BLaER1 (cell line): Measurements from ENCODE around the gene TTLL7.

Experiments
- H3K27ac ChIP-seq: shearing (Covaris generic); formaldehyde crosslinking; 2 replicates; pipeline ENCODE4 v1.8.1; 2022
- H3K27me3 ChIP-seq: shearing (Covaris generic); formaldehyde crosslinking; 2 replicates; pipeline ENCODE4 v1.8.1; 2022
- H3K36me3 ChIP-seq: shearing (Covaris generic); formaldehyde crosslinking; 2 replicates; pipeline ENCODE4 v1.8.1; 2022
- H3K4me1 ChIP-seq: shearing (Covaris generic); formaldehyde crosslinking; 2 replicates; pipeline ENCODE4 v1.8.1; 2022
- H3K4me2 ChIP-seq: shearing (Covaris generic); formaldehyde crosslinking; 2 replicates; pipeline ENCODE4 v1.8.1; 2022
- H3K4me3 ChIP-seq: shearing (Covaris generic); formaldehyde crosslinking; 2 replicates; pipeline ENCODE4 v1.8.1; 2022
- H3K9ac ChIP-seq: shearing (Covaris generic); formaldehyde crosslinking; 2 replicates; pipeline ENCODE4 v1.8.1; 2022
- H3K9me3 ChIP-seq: shearing (Covaris generic); formaldehyde crosslinking; 2 replicates; pipeline ENCODE4 v1.8.1; 2022
- H4K20me1 ChIP-seq: shearing (Covaris generic); formaldehyde crosslinking; 2 replicates; pipeline ENCODE4 v1.8.1; 2022
- Cebpa-rat ChIP-seq: shearing (Covaris generic); IDR thresholded peaks from 2 replicates; pipeline ENCODE4 v1.8.1; 2022

The TTLL7 gene

GRCh38 chr1:84012018-84012417, 13.1 kb upstream of the TTLL7 start:
- no peak overlapping the region for H3K4me3 ChIP-seq
- no peaks in the 10 kb centered on the region for H3K27me3 ChIP-seq
- H3K27ac ChIP-seq: no peak overlapping the region
- no peak overlapping the region for H3K9ac ChIP-seq
- H4K20me1 ChIP-seq: no peaks in the 10 kb centered on the region
- TF ChIP-seq Cebpa-rat: no peak
- H3K4me1 ChIP-seq: no peaks in the 10 kb centered on the region
- no peak overlapping the region for H3K4me2 ChIP-seq
- no peaks in the 10 kb centered on the region for H3K36me3 ChIP-seq
- H3K9me3 ChIP-seq: no peaks in the 10 kb centered on the region

- Histone ChIP-seq H3K27ac (no peak overlapping the region), H4K20me1 (no peaks in the 10 kb centered on the region), H3K27me3 (no peaks in the 10 kb centered on the region), H3K4me1 (no peaks in the 10 kb centered on the region), H3K9ac (no peak overlapping the region), H3K36me3 (no peaks in the 10 kb centered on the region), H3K4me2 (no peak overlapping the region), H3K9me3 (no peaks in the 10 kb centered on the region), H3K4me3 (no peak overlapping the region)
- no peak for TF ChIP-seq Cebpa-rat
These were observed 11.2 kb upstream of the TTLL7 start for GRCh38 chr1:84010136-84010535.

GRCh38 chr1:84008631-84009030, 9.7 kb upstream of the TTLL7 start:
- Histone ChIP-seq H3K27ac (no peak overlapping the region), H3K9ac (no peak overlapping the region), H3K27me3 (no peaks in the 10 kb centered on the region), H4K20me1 (no peaks in the 10 kb centered on the region), H3K4me3 (no peak overlapping the region), H3K9me3 (no peaks in the 10 kb centered on the region), H3K4me1 (no peaks in the 10 kb centered on the region), H3K4me2 (no peak overlapping the region), H3K36me3 (no peaks in the 10 kb centered on the region)
- no peak for TF ChIP-seq Cebpa-rat

- Histone ChIP-seq H3K4me1 (no peaks in the 10 kb centered on the region), H3K27me3 (no peaks in the 10 kb centered on the region), H3K36me3 (no peaks in the 10 kb centered on the region), H4K20me1 (no peaks in the 10 kb centered on the region), H3K4me3 (no peak overlapping the region), H3K9me3 (no peaks in the 10 kb centered on the region), H3K4me2 (no peak overlapping the region), H3K27ac (no peak overlapping the region), H3K9ac (no peak overlapping the region)
- TF ChIP-seq Cebpa-rat: no peak
These were observed 7.7 kb upstream of the TTLL7 start for GRCh38 chr1:84006591-84006990.

- Histone ChIP-seq H3K27me3 (no peaks in the 10 kb centered on the region), H3K27ac (no peak overlapping the region), H4K20me1 (no peaks in the 10 kb centered on the region), H3K4me1 (no peaks in the 10 kb centered on the region), H3K36me3 (no peaks in the 10 kb centered on the region), H3K4me3 (no peak overlapping the region), H3K9me3 (peaks cover 13% of the 10 kb centered on the region), H3K9ac (no peak overlapping the region), H3K4me2 (no peak overlapping the region)
- no peak for TF ChIP-seq Cebpa-rat
These were observed 2.6 kb upstream of the TTLL7 start for GRCh38 chr1:84001501-84001900.

- Histone ChIP-seq H3K27me3 (no peaks in the 10 kb centered on the region), H3K9ac (no peak overlapping the region)
- no peak for TF ChIP-seq Cebpa-rat
These were observed 2.1 kb upstream of the TTLL7 start for GRCh38 chr1:84000954-84001495.

GRCh38 chr1:84000196-84000885, 1.4 kb upstream of the TTLL7 start:
- H3K4me1 ChIP-seq: no peaks in the 10 kb centered on the region
- H3K9me3 ChIP-seq: peaks cover 13% of the 10 kb centered on the region
- H3K9ac ChIP-seq: no peak overlapping the region
- no peak for TF ChIP-seq Cebpa-rat
- no peaks in the 10 kb centered on the region for H4K20me1 ChIP-seq
- no peaks in the 10 kb centered on the region for H3K36me3 ChIP-seq
- H3K4me3 ChIP-seq: no peak overlapping the region
- no peak overlapping the region for H3K27ac ChIP-seq
- H3K4me2 ChIP-seq: no peak overlapping the region
- no peaks in the 10 kb centered on the region for H3K27me3 ChIP-seq

More at GRCh38 chr1:84000954-84001495, 2.1 kb upstream of the TTLL7 start:
- Histone ChIP-seq H3K4me2 (no peak overlapping the region), H3K4me3 (no peak overlapping the region), H3K27ac (no peak overlapping the region), H3K36me3 (no peaks in the 10 kb centered on the region), H3K9me3 (peaks cover 13% of the 10 kb centered on the region), H3K4me1 (no peaks in the 10 kb centered on the region), H4K20me1 (no peaks in the 10 kb centered on the region)

- Histone ChIP-seq H3K4me3 (no peak overlapping the region), H3K4me2 (no peak overlapping the region)
These were observed 436 bp upstream of the TTLL7 start for GRCh38 chr1:83999316-83999819.

GRCh38 chr1:83998205-83998497, 781 bp downstream of the TTLL7 start:
- no peaks in the 10 kb centered on the region for H3K36me3 ChIP-seq
- H3K4me3 ChIP-seq: no peak overlapping the region

More at GRCh38 chr1:83999316-83999819, 436 bp upstream of the TTLL7 start:
- H3K4me1 ChIP-seq: no peaks in the 10 kb centered on the region
- no peaks in the 10 kb centered on the region for H4K20me1 ChIP-seq
- H3K36me3 ChIP-seq: no peaks in the 10 kb centered on the region
- H3K27ac ChIP-seq: no peak overlapping the region
- no peak overlapping the region for H3K9ac ChIP-seq
- no peaks in the 10 kb centered on the region for H3K27me3 ChIP-seq
- H3K9me3 ChIP-seq: peaks cover 13% of the 10 kb centered on the region
- no peak for TF ChIP-seq Cebpa-rat

GRCh38 chr1:83997631-83998030, 1.3 kb downstream of the TTLL7 start:
- H3K9ac ChIP-seq: no peak overlapping the region
- H3K4me3 ChIP-seq: no peak overlapping the region
- peaks cover 13% of the 10 kb centered on the region for H3K9me3 ChIP-seq
- no peaks in the 10 kb centered on the region for H3K36me3 ChIP-seq
- no peaks in the 10 kb centered on the region for H4K20me1 ChIP-seq
- no peaks in the 10 kb centered on the region for H3K4me1 ChIP-seq
- no peaks in the 10 kb centered on the region for H3K27me3 ChIP-seq
- no peak overlapping the region for H3K4me2 ChIP-seq
- no peak for TF ChIP-seq Cebpa-rat
- H3K27ac ChIP-seq: no peak overlapping the region

More at GRCh38 chr1:83998205-83998497, 781 bp downstream of the TTLL7 start:
- no peak for TF ChIP-seq Cebpa-rat
- Histone ChIP-seq H3K9me3 (peaks cover 13% of the 10 kb centered on the region), H3K4me2 (no peak overlapping the region), H3K9ac (no peak overlapping the region), H3K4me1 (no peaks in the 10 kb centered on the region), H3K27me3 (no peaks in the 10 kb centered on the region), H4K20me1 (no peaks in the 10 kb centered on the region), H3K27ac (no peak overlapping the region)
